Vagina (tissue), 2 donors: ENCODE data around the gene FAM120C. TPM values are rescaled to one million over a fixed set of nuclear protein-coding genes. Genes with fewer than 3 reads are reported as not detected.

Experiments used
- DNase-seq, 2 donors: peaks; one replicate each; pipeline ENCODE4 v3.0.0-alpha.2; 2017; ENCODE audit errors: extremely low spot score in 2 of 2
- H3K27ac ChIP-seq: fragments of 200-600 bp; sonication (generic); one replicate; pipeline ENCODE4 v1.5.1; 2019
- H3K27me3 ChIP-seq: fragments of 200-600 bp; sonication (generic); one replicate; pipeline ENCODE4 v1.5.1; 2019
- H3K36me3 ChIP-seq, 2 donors: fragments of 200-600 bp; sonication (generic); one replicate each; pipeline ENCODE4 v1.5.1; 2017 to 2019
- H3K4me1 ChIP-seq: fragments of 200-600 bp; sonication (generic); one replicate; pipeline ENCODE4 v1.5.1; 2019
- H3K4me3 ChIP-seq, 2 donors: fragments of 200-600 bp; sonication (generic); 1 replicate in 1 of 2; 2 replicates in 1 of 2; pipeline ENCODE4 v1.5.1; 2016 to 2019
- H3K9me3 ChIP-seq: fragments of 200-600 bp; sonication (generic); one replicate; pipeline ENCODE4 v1.5.1; 2019
- POLR2A ChIP-seq, 2 donors: fragments of 450-650 bp; IDR thresholded peaks; one replicate each; pipeline ENCODE4 v1.6.1; 2017; ENCODE audit warnings: antibody characterized with exemption in 2 of 2, mild to moderate bottlenecking in 2 of 2, moderate library complexity in 2 of 2
- POLR2AphosphoS5 ChIP-seq, 2 donors: sonication (generic); formaldehyde crosslinking; IDR thresholded peaks; one replicate each; pipeline ENCODE4 v1.9.0; 2017; ENCODE audit warnings: antibody characterized with exemption in 2 of 2, mild to moderate bottlenecking in 2 of 2, low read depth in 1 of 2; ENCODE audit not compliant: insufficient read depth in 1 of 2
- intact Hi-C: fragments of 100-400 bp; cut with DNase I; formaldehyde crosslinking; loops from one replicate; pipeline ENCODE4 v1.15.1; 2023
- total RNA-seq: library from RNA; depleted of rRNA; stranded (reverse); fragments of >200 nt; gene quantifications from one replicate; pipeline ENCODE4 v1.2.3, GENCODE V29; 2016
- TF ChIP-seq, protein P1 (sequence below), 3 experiments: fragments of 450-650 bp in 2 of 3; fragments of 200-600 bp in 1 of 3; sonication (generic) in 1 of 3; IDR thresholded peaks; one replicate each; pipeline ENCODE4 v1.5.1; 2017 to 2019; ENCODE audit warnings: antibody characterized with exemption in 3 of 3, mild to moderate bottlenecking in 2 of 3, moderate library complexity in 2 of 3

FAM120C gene
- total RNA-seq, 1 donor from 2014 or later, result 13.5 TPM

DNA sequence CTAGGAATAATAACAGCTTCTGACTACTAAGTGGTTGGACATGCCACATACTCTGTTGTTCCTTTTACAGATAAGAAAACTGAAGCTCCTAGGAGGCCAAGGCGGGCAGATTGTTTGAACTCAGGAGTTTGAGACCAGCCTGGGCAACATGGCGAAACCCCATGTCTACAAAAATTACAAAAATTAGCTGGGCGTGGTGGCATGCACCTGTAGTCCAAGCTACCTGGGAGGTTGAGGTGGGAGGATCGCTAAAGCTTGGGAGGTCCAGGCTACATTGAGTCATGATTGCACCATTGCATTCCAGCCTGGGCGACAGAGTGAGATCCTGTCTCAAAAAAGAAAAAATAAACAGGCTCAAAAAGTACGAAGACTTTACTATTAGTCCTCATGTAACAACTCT, 108.2 kb downstream of the FAM120C start:
- no peaks in the 10 kb centered on the region for H3K9me3 ChIP-seq
- intact Hi-C loops, result no loop called here
- H3K27ac ChIP-seq, result no peak overlapping the region
- peaks cover 0 to 6% of the 10 kb centered on the region in 2 donors for H3K36me3 ChIP-seq
- TF ChIP-seq, protein P1, sequence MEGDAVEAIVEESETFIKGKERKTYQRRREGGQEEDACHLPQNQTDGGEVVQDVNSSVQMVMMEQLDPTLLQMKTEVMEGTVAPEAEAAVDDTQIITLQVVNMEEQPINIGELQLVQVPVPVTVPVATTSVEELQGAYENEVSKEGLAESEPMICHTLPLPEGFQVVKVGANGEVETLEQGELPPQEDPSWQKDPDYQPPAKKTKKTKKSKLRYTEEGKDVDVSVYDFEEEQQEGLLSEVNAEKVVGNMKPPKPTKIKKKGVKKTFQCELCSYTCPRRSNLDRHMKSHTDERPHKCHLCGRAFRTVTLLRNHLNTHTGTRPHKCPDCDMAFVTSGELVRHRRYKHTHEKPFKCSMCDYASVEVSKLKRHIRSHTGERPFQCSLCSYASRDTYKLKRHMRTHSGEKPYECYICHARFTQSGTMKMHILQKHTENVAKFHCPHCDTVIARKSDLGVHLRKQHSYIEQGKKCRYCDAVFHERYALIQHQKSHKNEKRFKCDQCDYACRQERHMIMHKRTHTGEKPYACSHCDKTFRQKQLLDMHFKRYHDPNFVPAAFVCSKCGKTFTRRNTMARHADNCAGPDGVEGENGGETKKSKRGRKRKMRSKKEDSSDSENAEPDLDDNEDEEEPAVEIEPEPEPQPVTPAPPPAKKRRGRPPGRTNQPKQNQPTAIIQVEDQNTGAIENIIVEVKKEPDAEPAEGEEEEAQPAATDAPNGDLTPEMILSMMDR (IDR thresholded peaks at IDR 0.05), result no peak
- TF ChIP-seq POLR2A (IDR thresholded peaks at IDR 0.05) (no peak), POLR2AphosphoS5 (IDR thresholded peaks at IDR 0.05; ENCODE audit: insufficient read depth in 1 of 2, low read depth in 1 of 2) (no peak)
- no peak overlapping the region for H3K4me3 ChIP-seq
- no peaks in the 10 kb centered on the region for H3K4me1 ChIP-seq
- no peaks in the 10 kb centered on the region for H3K27me3 ChIP-seq
- no peak for DNase-seq

DNA sequence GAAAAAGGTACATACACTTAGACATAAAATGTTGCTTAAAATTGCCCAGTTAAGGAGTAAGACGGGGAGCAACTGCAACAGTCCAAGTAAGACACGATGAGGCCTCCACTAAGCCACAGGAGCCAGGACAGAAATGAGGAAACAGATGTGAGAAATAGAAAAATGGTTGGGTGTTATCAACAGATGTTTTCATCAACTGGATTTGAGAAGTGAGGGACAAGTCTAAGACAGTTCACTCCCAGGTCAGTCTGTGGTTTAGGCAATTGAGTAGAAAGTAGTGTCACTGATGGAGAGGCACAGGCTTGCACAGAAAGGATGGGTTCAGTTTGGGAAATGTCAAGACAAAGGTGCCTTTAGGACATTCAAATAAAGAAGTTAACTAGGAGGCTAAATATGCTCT, 115.3 kb downstream of the FAM120C start:
- Histone ChIP-seq H3K4me3 (no peak overlapping the region), H3K36me3 (no peaks in the 10 kb centered on the region), H3K4me1 (no peaks in the 10 kb centered on the region), H3K27ac (no peak overlapping the region), H3K27me3 (no peaks in the 10 kb centered on the region), H3K9me3 (no peaks in the 10 kb centered on the region)
- no peak for DNase-seq
- TF ChIP-seq POLR2AphosphoS5 (IDR thresholded peaks at IDR 0.05; ENCODE audit: insufficient read depth in 1 of 2, low read depth in 1 of 2) (no peak), POLR2A (IDR thresholded peaks at IDR 0.05) (no peak)
- TF ChIP-seq, protein P1 (IDR thresholded peaks at IDR 0.05), result no peak
- intact Hi-C loops, result no loop called here

DNA sequence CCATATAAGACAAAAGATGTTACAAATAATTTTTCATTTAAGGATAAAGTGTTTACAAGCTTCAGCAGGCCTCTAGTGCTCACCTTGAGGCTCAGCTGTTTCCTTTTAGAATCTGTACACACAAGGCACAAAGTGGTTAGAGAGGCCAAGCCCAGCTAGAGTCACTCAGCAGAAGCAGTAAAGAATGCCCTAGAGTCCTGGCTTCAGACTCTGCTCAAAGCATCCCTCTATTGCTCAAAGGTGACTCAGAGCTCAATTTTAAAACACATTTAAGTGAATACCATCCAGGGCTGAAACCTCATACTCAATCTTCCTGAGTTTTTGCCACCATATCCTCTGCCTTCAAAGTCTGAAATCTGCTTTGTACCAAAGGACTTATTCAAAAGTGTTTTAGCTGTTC, 116.2 kb downstream of the FAM120C start:
- H3K9me3 ChIP-seq, result no peaks in the 10 kb centered on the region
- no peaks in the 10 kb centered on the region for H3K4me1 ChIP-seq
- intact Hi-C loops, result no loop called here
- H3K36me3 ChIP-seq, result no peaks in the 10 kb centered on the region
- no peak overlapping the region for H3K27ac ChIP-seq
- no peaks in the 10 kb centered on the region for H3K27me3 ChIP-seq
- H3K4me3 ChIP-seq, result no peak overlapping the region
- DNase-seq, result no peak
- TF ChIP-seq POLR2AphosphoS5 (IDR thresholded peaks at IDR 0.05; ENCODE audit: insufficient read depth in 1 of 2, low read depth in 1 of 2), result no peak
- TF ChIP-seq, protein P1 (IDR thresholded peaks at IDR 0.05), result no peak
- TF ChIP-seq POLR2A (IDR thresholded peaks at IDR 0.05), result no peak

DNA sequence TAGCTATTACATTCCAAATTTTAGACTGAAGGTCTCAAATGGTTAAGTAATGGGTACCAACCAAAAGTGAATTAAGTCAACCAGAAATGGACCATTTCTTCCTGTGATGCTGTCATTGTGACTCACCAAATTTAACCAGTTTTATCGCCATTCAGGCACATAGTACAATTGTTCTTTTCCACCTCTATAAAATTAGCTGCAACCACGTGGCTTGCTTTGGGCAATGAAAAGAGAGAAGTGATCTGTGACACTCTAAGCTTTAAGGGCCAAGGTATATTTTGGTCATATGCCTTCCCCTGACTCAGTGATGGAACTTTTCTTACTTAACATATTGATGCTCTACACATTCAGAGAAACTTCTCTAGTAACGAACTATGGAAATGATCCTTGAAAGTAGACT, 118.5 kb downstream of the FAM120C start:
- Histone ChIP-seq H3K4me1 (no peaks in the 10 kb centered on the region), H3K4me3 (no peak overlapping the region), H3K36me3 (no peaks in the 10 kb centered on the region), H3K27me3 (no peaks in the 10 kb centered on the region), H3K9me3 (no peaks in the 10 kb centered on the region), H3K27ac (no peak overlapping the region)
- intact Hi-C loops, result no loop called here
- TF ChIP-seq, protein P1 (IDR thresholded peaks at IDR 0.05), result no peak
- no peak for TF ChIP-seq POLR2A (IDR thresholded peaks at IDR 0.05)
- no peak for TF ChIP-seq POLR2AphosphoS5 (IDR thresholded peaks at IDR 0.05; ENCODE audit: insufficient read depth in 1 of 2, low read depth in 1 of 2)
- DNase-seq, result no peak

DNA sequence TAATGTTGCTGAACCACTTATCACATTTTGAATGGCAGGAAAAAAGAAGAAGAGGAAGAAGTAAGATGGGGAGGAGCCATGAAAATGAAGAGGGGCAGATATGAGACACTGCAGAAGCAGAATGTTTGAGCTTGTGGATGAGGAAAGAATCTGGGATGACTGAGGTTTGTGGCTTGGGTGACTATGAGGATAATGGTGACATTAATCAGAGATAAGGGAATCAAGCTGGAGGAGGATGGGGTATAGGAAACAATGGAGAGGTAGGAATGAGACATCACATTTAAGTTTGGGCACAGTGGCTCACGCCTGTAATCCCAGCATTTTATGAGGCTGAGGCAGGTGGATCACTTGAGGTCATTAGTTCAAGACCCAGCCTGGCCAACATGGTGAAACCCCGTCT, 119.7 kb downstream of the FAM120C start:
- no peaks in the 10 kb centered on the region for H3K27me3 ChIP-seq
- no peaks in the 10 kb centered on the region for H3K36me3 ChIP-seq
- DNase-seq, result no peak
- TF ChIP-seq, protein P1 (IDR thresholded peaks at IDR 0.05), result no peak
- TF ChIP-seq POLR2A (IDR thresholded peaks at IDR 0.05), result no peak
- TF ChIP-seq POLR2AphosphoS5 (IDR thresholded peaks at IDR 0.05; ENCODE audit: insufficient read depth in 1 of 2, low read depth in 1 of 2), result no peak
- no peaks in the 10 kb centered on the region for H3K9me3 ChIP-seq
- H3K4me3 ChIP-seq, result no peak overlapping the region
- H3K4me1 ChIP-seq, result no peaks in the 10 kb centered on the region
- H3K27ac ChIP-seq, result no peak overlapping the region
- intact Hi-C loops, result no loop called here
